ENCODE results near the gene SIT1. TPM values are rescaled to one million over a fixed set of nuclear protein-coding genes. Genes with fewer than 3 reads are reported as not detected.

The SIT1 gene
- total RNA-seq, 3 donors from 2014 or later (not counting 1 experiment from before 2014, with no cell fraction given): 1.2 to 1.4 TPM; not detected in 1

- no peak for TF ChIP-seq CTCF (IDR thresholded peaks at IDR 0.05)
- 49% methylated on average over 17 of the region's 17 CpGs for WGBS (ENCODE audit: insufficient coverage)
- H3K9me3 Mint-ChIP-seq: no peaks in the 10 kb centered on the region
- peaks cover 53% of the 10 kb centered on the region for H3K4me1 ChIP-seq (ENCODE audit: control insufficient read depth, insufficient read depth, low read length)
- H3K4me3 Mint-ChIP-seq: peak overlapping the region; percentile 97
- H3K27ac Mint-ChIP-seq: peak overlapping the region; percentile 95 to 100
- H3K9me3 ChIP-seq (ENCODE audit: control insufficient read depth, insufficient read depth, low read length): no peaks in the 10 kb centered on the region
- peak in 1 of 2 donors; percentile 45 for DNase-seq
- peak overlapping the region; percentile 99 for H3K27ac ChIP-seq (ENCODE audit: low read length)
- peaks cover 13% of the 10 kb centered on the region for H3K36me3 ChIP-seq (ENCODE audit: control insufficient read depth, insufficient read depth, low read length)
- H3K4me3 ChIP-seq (ENCODE audit: low read length): no peak overlapping the region
- no peaks in the 10 kb centered on the region for H3K27me3 ChIP-seq (ENCODE audit: control insufficient read depth, insufficient read depth, low read length)
- no peak for ATAC-seq
- H3K4me1 Mint-ChIP-seq: peaks cover 44 to 55% of the 10 kb centered on the region in 2 donors
- peaks cover 6% of the 10 kb centered on the region for H3K36me3 Mint-ChIP-seq
- peaks cover 3 to 8% of the 10 kb centered on the region in 2 donors for H3K27me3 Mint-ChIP-seq (ENCODE audit: low read depth in 2 of 2)
- intact Hi-C loops (cut with micrococcal nuclease): no loop called here
These were observed 5.6 kb upstream of the SIT1 start for GRCh38 chr9:35656348-35656747.

GRCh38 chr9:35653611-35654010 is 2.9 kb upstream of the SIT1 start:
- Histone ChIP-seq H3K9me3 (ENCODE audit: control insufficient read depth, insufficient read depth, low read length) (no peaks in the 10 kb centered on the region), H3K4me3 (ENCODE audit: low read length) (no peak overlapping the region), H3K27me3 (ENCODE audit: control insufficient read depth, insufficient read depth, low read length) (no peaks in the 10 kb centered on the region), H3K36me3 (ENCODE audit: control insufficient read depth, insufficient read depth, low read length) (no peaks in the 10 kb centered on the region), H3K4me1 (ENCODE audit: control insufficient read depth, insufficient read depth, low read length) (peaks cover 54% of the 10 kb centered on the region), H3K27ac (ENCODE audit: low read length) (no peak overlapping the region)
- TF ChIP-seq CTCF (IDR thresholded peaks at IDR 0.05): no peak
- WGBS (ENCODE audit: insufficient coverage): 100% methylated on average over 1 of the region's 2 CpGs
- peaks cover 37 to 41% of the 10 kb centered on the region in 2 donors for H3K4me1 Mint-ChIP-seq
- intact Hi-C loops (cut with micrococcal nuclease): no loop called here
- H3K27ac Mint-ChIP-seq: peak overlapping the region in 1 of 2 donors; percentile 26
- H3K27me3 Mint-ChIP-seq (ENCODE audit: low read depth in 2 of 2): peaks cover 3 to 8% of the 10 kb centered on the region in 2 donors
- no peak for DNase-seq
- ATAC-seq: no peak
- no peak overlapping the region for H3K4me3 Mint-ChIP-seq
- H3K9me3 Mint-ChIP-seq: no peaks in the 10 kb centered on the region
- H3K36me3 Mint-ChIP-seq: peaks cover 6% of the 10 kb centered on the region

GRCh38 chr9:35652829-35653209 is 2.1 kb upstream of the SIT1 start:
- 100% methylated on average over 8 of the region's 8 CpGs for WGBS (ENCODE audit: insufficient coverage)
- H3K4me1 Mint-ChIP-seq: peaks cover 41 to 42% of the 10 kb centered on the region in 2 donors

More at GRCh38 chr9:35652829-35653209, 2.1 kb upstream of the SIT1 start:
- no peak for ATAC-seq
- H3K27me3 Mint-ChIP-seq (ENCODE audit: low read depth in 2 of 2): peaks cover 1 to 4% of the 10 kb centered on the region in 2 donors
- peaks cover 59% of the 10 kb centered on the region for H3K4me1 ChIP-seq (ENCODE audit: control insufficient read depth, insufficient read depth, low read length)
- DNase-seq: no peak
- no peaks in the 10 kb centered on the region for H3K9me3 Mint-ChIP-seq
- no peak overlapping the region for H3K27ac Mint-ChIP-seq
- H3K36me3 ChIP-seq (ENCODE audit: control insufficient read depth, insufficient read depth, low read length): no peaks in the 10 kb centered on the region
- peaks cover 2% of the 10 kb centered on the region for H3K36me3 Mint-ChIP-seq
- H3K4me3 Mint-ChIP-seq: no peak overlapping the region
- no peak overlapping the region for H3K4me3 ChIP-seq (ENCODE audit: low read length)
- intact Hi-C loops (cut with micrococcal nuclease): no loop called here
- H3K9me3 ChIP-seq (ENCODE audit: control insufficient read depth, insufficient read depth, low read length): no peaks in the 10 kb centered on the region
- no peak for TF ChIP-seq CTCF (IDR thresholded peaks at IDR 0.05)
- H3K27ac ChIP-seq (ENCODE audit: low read length): no peak overlapping the region
- no peaks in the 10 kb centered on the region for H3K27me3 ChIP-seq (ENCODE audit: control insufficient read depth, insufficient read depth, low read length)

All from natural killer cell (primary cell).